ENCODE measurements around the gene ZNF41.

GRCh38 chrX:47515941-47516665 is 33.1 kb upstream of the ZNF41 start:
- TF ChIP-seq, protein P1, sequence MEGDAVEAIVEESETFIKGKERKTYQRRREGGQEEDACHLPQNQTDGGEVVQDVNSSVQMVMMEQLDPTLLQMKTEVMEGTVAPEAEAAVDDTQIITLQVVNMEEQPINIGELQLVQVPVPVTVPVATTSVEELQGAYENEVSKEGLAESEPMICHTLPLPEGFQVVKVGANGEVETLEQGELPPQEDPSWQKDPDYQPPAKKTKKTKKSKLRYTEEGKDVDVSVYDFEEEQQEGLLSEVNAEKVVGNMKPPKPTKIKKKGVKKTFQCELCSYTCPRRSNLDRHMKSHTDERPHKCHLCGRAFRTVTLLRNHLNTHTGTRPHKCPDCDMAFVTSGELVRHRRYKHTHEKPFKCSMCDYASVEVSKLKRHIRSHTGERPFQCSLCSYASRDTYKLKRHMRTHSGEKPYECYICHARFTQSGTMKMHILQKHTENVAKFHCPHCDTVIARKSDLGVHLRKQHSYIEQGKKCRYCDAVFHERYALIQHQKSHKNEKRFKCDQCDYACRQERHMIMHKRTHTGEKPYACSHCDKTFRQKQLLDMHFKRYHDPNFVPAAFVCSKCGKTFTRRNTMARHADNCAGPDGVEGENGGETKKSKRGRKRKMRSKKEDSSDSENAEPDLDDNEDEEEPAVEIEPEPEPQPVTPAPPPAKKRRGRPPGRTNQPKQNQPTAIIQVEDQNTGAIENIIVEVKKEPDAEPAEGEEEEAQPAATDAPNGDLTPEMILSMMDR (IDR thresholded peaks at IDR 0.05) = no peak
- TF ChIP-seq EP300 (IDR thresholded peaks at IDR 0.05) = no peak
